NOMO-1 treated with dmso at 0.1 percent for 144 hours (cell line): ENCODE measurements around the gene ABAT.

Experiments used
- DNase-seq: peaks from one replicate; lab custom pipeline; 2025; ENCODE audit not compliant: unreplicated experiment; lab: John Stamatoyannopoulos, UW

ABAT gene

GRCh38 chr16:8739989-8740704 is 65.7 kb downstream of the ABAT start:
- DNase-seq: peak; percentile 10

GRCh38 chr16:8740775-8741355 is 66.4 kb downstream of the ABAT start:
- DNase-seq: no peak

- DNase-seq: no peak
Observed at GRCh38 chr16:8741636-8742035, 67.2 kb downstream of the ABAT start.

GRCh38 chr16:8742068-8742467 is 67.7 kb downstream of the ABAT start:
- DNase-seq: no peak

GRCh38 chr16:8748944-8749343 is 74.5 kb downstream of the ABAT start:
- peak; percentile 4 for DNase-seq

- DNase-seq: no peak
Observed at GRCh38 chr16:8751481-8752311, 77.3 kb downstream of the ABAT start.

GRCh38 chr16:8752706-8753105 is 78.3 kb downstream of the ABAT start:
- DNase-seq: no peak

GRCh38 chr16:8753416-8754054 is 79.1 kb downstream of the ABAT start:
- no peak for DNase-seq

- DNase-seq: no peak
Observed at GRCh38 chr16:8756755-8757154, 82.3 kb downstream of the ABAT start.

- DNase-seq: no peak
Observed at GRCh38 chr16:8758022-8758421, 83.6 kb downstream of the ABAT start.

- DNase-seq: no peak
Observed at GRCh38 chr16:8760021-8760420, 85.6 kb downstream of the ABAT start.

- DNase-seq: no peak
Observed at GRCh38 chr16:8761078-8761477, 86.7 kb downstream of the ABAT start.

- DNase-seq: no peak
Observed at GRCh38 chr16:8762254-8762653, 87.8 kb downstream of the ABAT start.

- no peak for DNase-seq
Observed at GRCh38 chr16:8763083-8763482, 88.7 kb downstream of the ABAT start.

GRCh38 chr16:8763899-8764298 is 89.5 kb downstream of the ABAT start:
- no peak for DNase-seq

GRCh38 chr16:8764525-8765250 is 90.3 kb downstream of the ABAT start:
- DNase-seq: no peak

- DNase-seq: no peak
Observed at GRCh38 chr16:8767176-8767575, 92.8 kb downstream of the ABAT start.

GRCh38 chr16:8768283-8768682 is 93.9 kb downstream of the ABAT start:
- DNase-seq: no peak

- no peak for DNase-seq
Observed at GRCh38 chr16:8768692-8769091, 94.3 kb downstream of the ABAT start.

GRCh38 chr16:8773537-8773936 is 99.1 kb downstream of the ABAT start:
- no peak for DNase-seq

GRCh38 chr16:8774208-8774607 is 99.8 kb downstream of the ABAT start:
- no peak for DNase-seq
